NCI-H774 (cell line): ENCODE measurements around the gene CRY1.

Experiments
- DNase-seq: peaks from one replicate; lab custom pipeline; 2025; lab: John Stamatoyannopoulos, UW

Gene CRY1

GRCh38 chr12:106957583-106957982 lies 135.8 kb downstream of the CRY1 start:
- DNase-seq, result no peak

GRCh38 chr12:106956048-106956578 lies 137.2 kb downstream of the CRY1 start:
- peak; percentile 76 for DNase-seq

GRCh38 chr12:106955377-106956047 lies 137.8 kb downstream of the CRY1 start, which contains the start of gene TMEM263:
TMEM263 (plus strand) TSS chr12:106955907; CDS start chr12:106967117, 11,210 bp downstream.
- peak; percentile 97 for DNase-seq

- DNase-seq, result no peak
Measured at GRCh38 chr12:106954462-106955376, 138.6 kb downstream of the CRY1 start.

- DNase-seq, result no peak
Measured at GRCh38 chr12:106953352-106954250, 139.7 kb downstream of the CRY1 start.

- DNase-seq, result no peak
Measured at GRCh38 chr12:106950591-106950990, 142.8 kb downstream of the CRY1 start.

- no peak for DNase-seq
Measured at GRCh38 chr12:106947461-106947860, 145.9 kb downstream of the CRY1 start.

- DNase-seq, result no peak
Measured at GRCh38 chr12:106945261-106945851, 148.0 kb downstream of the CRY1 start.

- DNase-seq, result no peak
Measured at GRCh38 chr12:106942775-106943174, 150.6 kb downstream of the CRY1 start.

- DNase-seq, result no peak
Measured at GRCh38 chr12:106941481-106942156, 151.7 kb downstream of the CRY1 start.
